HepG2 (cell line): ENCODE results near the gene TSNAXIP1. TPM values are rescaled to one million over a fixed set of nuclear protein-coding genes. Genes with fewer than 3 reads are reported as not detected.

ENCODE experiments used
- EZH2 ChIP-seq: conservative IDR thresholded peaks from 2 replicates; pipeline ENCODE4 v1.6.1; 2012; ENCODE audit warnings: mild to moderate bottlenecking, low read depth, low read length, moderate library complexity
- FOSL2 ChIP-seq: sonication (generic); formaldehyde crosslinking; IDR thresholded peaks from 2 replicates; pipeline ENCODE4 v1.4.0; 2020; ENCODE audit warnings: missing genetic modification reagents
- NAIF1 ChIP-seq: sonication (generic); formaldehyde crosslinking; IDR thresholded peaks from 2 replicates; pipeline ENCODE4 v1.5.0; 2020; ENCODE audit warnings: mild to moderate bottlenecking, missing genetic modification reagents, borderline replicate concordance
- NBN ChIP-seq: fragments of 450-650 bp; conservative IDR thresholded peaks from 2 replicates; pipeline ENCODE4 v1.6.1; 2017
- PHB2 ChIP-seq: fragments of 450-650 bp; IDR thresholded peaks from 2 replicates; pipeline ENCODE4 v1.6.1; 2018; ENCODE audit not compliant: partially characterized antibody
- POGZ ChIP-seq: sonication (generic); formaldehyde crosslinking; IDR thresholded peaks from 2 replicates; pipeline ENCODE4 v1.4.0; 2020; ENCODE audit warnings: mild to moderate bottlenecking, missing genetic modification reagents
- RERE ChIP-seq: IDR thresholded peaks from 2 replicates; pipeline ENCODE4 v1.6.1; 2016; ENCODE audit warnings: low read depth, missing genetic modification reagents, missing compliant biosample characterization
- TAF15 ChIP-seq: fragments of 200-400 bp; formaldehyde crosslinking; IDR thresholded peaks from one replicate; pipeline ENCODE4 v1.6.1; 2018; ENCODE audit warnings: mild to moderate bottlenecking, low read depth, low read length; ENCODE audit not compliant: poor library complexity, severe bottlenecking
- TCF7 ChIP-seq: sonication (generic); IDR thresholded peaks from 2 replicates; pipeline ENCODE4 v1.6.1; 2016; ENCODE audit warnings: antibody characterized with exemption, low read depth
- TRIM24 ChIP-seq: sonication (generic); formaldehyde crosslinking; IDR thresholded peaks from 2 replicates; pipeline ENCODE4 v1.8.0; 2022; ENCODE audit warnings: mild to moderate bottlenecking, missing genetic modification reagents
- ZMAT3 ChIP-seq: sonication (generic); formaldehyde crosslinking; conservative IDR thresholded peaks from 2 replicates; pipeline ENCODE4 v1.7.0; 2021; ENCODE audit warnings: missing genetic modification reagents
- ZNF24 ChIP-seq: fragments of 450-650 bp; IDR thresholded peaks from 2 replicates; pipeline ENCODE4 v1.6.1; 2017; ENCODE audit warnings: antibody characterized with exemption, mild to moderate bottlenecking
- ZNF678 ChIP-seq: sonication (generic); formaldehyde crosslinking; IDR thresholded peaks from 2 replicates; pipeline ENCODE4 v1.4.0; 2020; ENCODE audit warnings: mild to moderate bottlenecking, missing genetic modification reagents
- polyA plus RNA-seq, 8 experiments: library from polyadenylated mRNA; depleted of rRNA in 3 of 8; stranded (reverse) in 7 of 8; unstranded in 1 of 8; fragments of >200 nt; fragmentation: Illumina TruSeq in 4 of 8; extraction: Trizol in 4 of 8; gene quantifications; 2 replicates each; pipeline versions ENCODE4 v1.2.1 to v1.2.3, GENCODE V29; 2011 to 2016; ENCODE audit warnings: low read depth in 4 of 8, missing spikeins in 1 of 8, mixed read lengths in 1 of 8; ENCODE audit not compliant: insufficient read depth in 1 of 8
- total RNA-seq, 5 experiments: library from RNA; depleted of rRNA; stranded (reverse); fragments of >200 nt; fragmentation: Illumina TruSeq; extraction: Trizol; gene quantifications; 2 replicates each; pipeline ENCODE4 v1.2.3, GENCODE V29; 2016; ENCODE audit warnings: low read depth in 1 of 5
- TF ChIP-seq, protein P1 (sequence below): IDR thresholded peaks from 2 replicates; pipeline ENCODE4 v1.6.1; 2016
- TF ChIP-seq, protein P2 (sequence below): sonication (generic); formaldehyde crosslinking; IDR thresholded peaks from 2 replicates; pipeline ENCODE4 v1.8.1; 2022; ENCODE audit warnings: mild to moderate bottlenecking, missing genetic modification reagents
- TF ChIP-seq, protein P3 (sequence below): sonication (generic); formaldehyde crosslinking; IDR thresholded peaks from 2 replicates; pipeline ENCODE4 v1.4.0; 2020; ENCODE audit warnings: missing genetic modification reagents
- TF ChIP-seq, protein P4 (sequence below): sonication (generic); formaldehyde crosslinking; IDR thresholded peaks from 2 replicates; pipeline ENCODE4 v1.5.0; 2020; ENCODE audit warnings: missing genetic modification reagents

TSNAXIP1 gene
- total and polyA plus RNA-seq, 2 of the 13 experiments (the other 11 are each of a cell fraction or from before 2014, with no cell fraction given) = 0.37 to 0.86 TPM

- TF ChIP-seq NBN (no peak), TCF7 (no peak), ZNF678 (no peak), ZNF24 (0 out of 2 replicates have a peak, but pooled peaks have one; percentile 12), POGZ (no peak), NAIF1 (CRISPR knock-in tag) (no peak), TAF15 (no peak), EZH2 (no peak), PHB2 (no peak), ZMAT3 (CRISPR knock-in tag) (no peak), RERE (CRISPR knock-in tag) (no peak), FOSL2 (CRISPR knock-in tag) (no peak), TRIM24 (no peak)
- TF ChIP-seq, protein P1, sequence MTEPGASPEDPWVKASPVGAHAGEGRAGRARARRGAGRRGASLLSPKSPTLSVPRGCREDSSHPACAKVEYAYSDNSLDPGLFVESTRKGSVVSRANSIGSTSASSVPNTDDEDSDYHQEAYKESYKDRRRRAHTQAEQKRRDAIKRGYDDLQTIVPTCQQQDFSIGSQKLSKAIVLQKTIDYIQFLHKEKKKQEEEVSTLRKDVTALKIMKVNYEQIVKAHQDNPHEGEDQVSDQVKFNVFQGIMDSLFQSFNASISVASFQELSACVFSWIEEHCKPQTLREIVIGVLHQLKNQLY (CRISPR knock-in tag) = no peak
- TF ChIP-seq, protein P2, sequence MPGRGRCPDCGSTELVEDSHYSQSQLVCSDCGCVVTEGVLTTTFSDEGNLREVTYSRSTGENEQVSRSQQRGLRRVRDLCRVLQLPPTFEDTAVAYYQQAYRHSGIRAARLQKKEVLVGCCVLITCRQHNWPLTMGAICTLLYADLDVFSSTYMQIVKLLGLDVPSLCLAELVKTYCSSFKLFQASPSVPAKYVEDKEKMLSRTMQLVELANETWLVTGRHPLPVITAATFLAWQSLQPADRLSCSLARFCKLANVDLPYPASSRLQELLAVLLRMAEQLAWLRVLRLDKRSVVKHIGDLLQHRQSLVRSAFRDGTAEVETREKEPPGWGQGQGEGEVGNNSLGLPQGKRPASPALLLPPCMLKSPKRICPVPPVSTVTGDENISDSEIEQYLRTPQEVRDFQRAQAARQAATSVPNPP (CRISPR knock-in tag) = no peak
- TF ChIP-seq, protein P3, sequence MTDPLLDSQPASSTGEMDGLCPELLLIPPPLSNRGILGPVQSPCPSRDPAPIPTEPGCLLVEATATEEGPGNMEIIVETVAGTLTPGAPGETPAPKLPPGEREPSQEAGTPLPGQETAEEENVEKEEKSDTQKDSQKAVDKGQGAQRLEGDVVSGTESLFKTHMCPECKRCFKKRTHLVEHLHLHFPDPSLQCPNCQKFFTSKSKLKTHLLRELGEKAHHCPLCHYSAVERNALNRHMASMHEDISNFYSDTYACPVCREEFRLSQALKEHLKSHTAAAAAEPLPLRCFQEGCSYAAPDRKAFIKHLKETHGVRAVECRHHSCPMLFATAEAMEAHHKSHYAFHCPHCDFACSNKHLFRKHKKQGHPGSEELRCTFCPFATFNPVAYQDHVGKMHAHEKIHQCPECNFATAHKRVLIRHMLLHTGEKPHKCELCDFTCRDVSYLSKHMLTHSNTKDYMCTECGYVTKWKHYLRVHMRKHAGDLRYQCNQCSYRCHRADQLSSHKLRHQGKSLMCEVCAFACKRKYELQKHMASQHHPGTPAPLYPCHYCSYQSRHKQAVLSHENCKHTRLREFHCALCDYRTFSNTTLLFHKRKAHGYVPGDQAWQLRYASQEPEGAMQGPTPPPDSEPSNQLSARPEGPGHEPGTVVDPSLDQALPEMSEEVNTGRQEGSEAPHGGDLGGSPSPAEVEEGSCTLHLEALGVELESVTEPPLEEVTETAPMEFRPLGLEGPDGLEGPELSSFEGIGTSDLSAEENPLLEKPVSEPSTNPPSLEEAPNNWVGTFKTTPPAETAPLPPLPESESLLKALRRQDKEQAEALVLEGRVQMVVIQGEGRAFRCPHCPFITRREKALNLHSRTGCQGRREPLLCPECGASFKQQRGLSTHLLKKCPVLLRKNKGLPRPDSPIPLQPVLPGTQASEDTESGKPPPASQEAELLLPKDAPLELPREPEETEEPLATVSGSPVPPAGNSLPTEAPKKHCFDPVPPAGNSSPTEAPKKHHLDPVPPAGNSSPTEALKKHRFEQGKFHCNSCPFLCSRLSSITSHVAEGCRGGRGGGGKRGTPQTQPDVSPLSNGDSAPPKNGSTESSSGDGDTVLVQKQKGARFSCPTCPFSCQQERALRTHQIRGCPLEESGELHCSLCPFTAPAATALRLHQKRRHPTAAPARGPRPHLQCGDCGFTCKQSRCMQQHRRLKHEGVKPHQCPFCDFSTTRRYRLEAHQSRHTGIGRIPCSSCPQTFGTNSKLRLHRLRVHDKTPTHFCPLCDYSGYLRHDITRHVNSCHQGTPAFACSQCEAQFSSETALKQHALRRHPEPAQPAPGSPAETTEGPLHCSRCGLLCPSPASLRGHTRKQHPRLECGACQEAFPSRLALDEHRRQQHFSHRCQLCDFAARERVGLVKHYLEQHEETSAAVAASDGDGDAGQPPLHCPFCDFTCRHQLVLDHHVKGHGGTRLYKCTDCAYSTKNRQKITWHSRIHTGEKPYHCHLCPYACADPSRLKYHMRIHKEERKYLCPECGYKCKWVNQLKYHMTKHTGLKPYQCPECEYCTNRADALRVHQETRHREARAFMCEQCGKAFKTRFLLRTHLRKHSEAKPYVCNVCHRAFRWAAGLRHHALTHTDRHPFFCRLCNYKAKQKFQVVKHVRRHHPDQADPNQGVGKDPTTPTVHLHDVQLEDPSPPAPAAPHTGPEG = no peak
- TF ChIP-seq, protein P4, sequence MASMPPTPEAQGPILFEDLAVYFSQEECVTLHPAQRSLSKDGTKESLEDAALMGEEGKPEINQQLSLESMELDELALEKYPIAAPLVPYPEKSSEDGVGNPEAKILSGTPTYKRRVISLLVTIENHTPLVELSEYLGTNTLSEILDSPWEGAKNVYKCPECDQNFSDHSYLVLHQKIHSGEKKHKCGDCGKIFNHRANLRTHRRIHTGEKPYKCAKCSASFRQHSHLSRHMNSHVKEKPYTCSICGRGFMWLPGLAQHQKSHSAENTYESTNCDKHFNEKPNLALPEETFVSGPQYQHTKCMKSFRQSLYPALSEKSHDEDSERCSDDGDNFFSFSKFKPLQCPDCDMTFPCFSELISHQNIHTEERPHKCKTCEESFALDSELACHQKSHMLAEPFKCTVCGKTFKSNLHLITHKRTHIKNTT = no peak
Observed at GRCh38 chr16:67807148-67807682, 526 bp downstream of the TSNAXIP1 start (continued).
